Spleen (tissue), 7 donors: Measurements from ENCODE around the gene ATP9A.

Source experiments
- POLR2A ChIP-seq, 3 donors: fragments of 450-650 bp; IDR thresholded peaks; one replicate each; pipeline ENCODE4 v1.5.1; 2017; ENCODE audit warnings: antibody characterized with exemption in 3 of 3, mild to moderate bottlenecking in 1 of 3
- TF ChIP-seq, protein P1 (sequence below), 11 experiments: fragments of 200-600 bp in 7 of 11; fragments of 450-650 bp in 4 of 11; sonication (generic) in 4 of 11; IDR thresholded peaks in 8 of 11; conservative IDR thresholded peaks in 3 of 11; 1 replicate in 7 of 11; 2 replicates in 4 of 11; pipeline versions ENCODE4 v1.4.0 to v1.8.0; 2016 to 2021; ENCODE audit warnings: antibody characterized with exemption in 11 of 11, inconsistent platforms in 4 of 11, mild to moderate bottlenecking in 1 of 11
- donor health status: DM: no; HTN: no; CAD: no; lungs with moderate emphysema.
- donor health status: DM: no; HTN: no; CAD: no.
- donor health status: DM: no; HTN: no; CAD: no.

DNA sequence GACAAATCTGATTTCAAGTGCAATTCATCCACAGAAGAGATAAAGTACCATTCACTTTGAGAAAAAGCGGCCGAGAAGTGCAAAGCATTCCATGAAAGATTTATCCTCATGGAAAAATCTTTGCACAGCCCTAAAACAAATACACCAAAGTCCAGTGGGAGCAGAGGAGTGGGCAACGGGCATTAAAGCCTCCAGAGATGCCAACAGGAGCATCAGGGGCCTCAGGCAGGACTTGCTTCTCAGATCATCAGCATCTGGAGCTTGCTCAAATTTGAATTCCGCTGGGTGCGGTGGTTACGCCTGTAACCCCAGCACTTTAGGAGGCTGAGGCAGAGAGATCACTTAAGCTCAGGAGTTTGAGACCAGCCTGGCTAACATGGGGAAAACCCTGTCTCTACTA lies 115.0 kb downstream of the ATP9A start:
- TF ChIP-seq, protein P1, sequence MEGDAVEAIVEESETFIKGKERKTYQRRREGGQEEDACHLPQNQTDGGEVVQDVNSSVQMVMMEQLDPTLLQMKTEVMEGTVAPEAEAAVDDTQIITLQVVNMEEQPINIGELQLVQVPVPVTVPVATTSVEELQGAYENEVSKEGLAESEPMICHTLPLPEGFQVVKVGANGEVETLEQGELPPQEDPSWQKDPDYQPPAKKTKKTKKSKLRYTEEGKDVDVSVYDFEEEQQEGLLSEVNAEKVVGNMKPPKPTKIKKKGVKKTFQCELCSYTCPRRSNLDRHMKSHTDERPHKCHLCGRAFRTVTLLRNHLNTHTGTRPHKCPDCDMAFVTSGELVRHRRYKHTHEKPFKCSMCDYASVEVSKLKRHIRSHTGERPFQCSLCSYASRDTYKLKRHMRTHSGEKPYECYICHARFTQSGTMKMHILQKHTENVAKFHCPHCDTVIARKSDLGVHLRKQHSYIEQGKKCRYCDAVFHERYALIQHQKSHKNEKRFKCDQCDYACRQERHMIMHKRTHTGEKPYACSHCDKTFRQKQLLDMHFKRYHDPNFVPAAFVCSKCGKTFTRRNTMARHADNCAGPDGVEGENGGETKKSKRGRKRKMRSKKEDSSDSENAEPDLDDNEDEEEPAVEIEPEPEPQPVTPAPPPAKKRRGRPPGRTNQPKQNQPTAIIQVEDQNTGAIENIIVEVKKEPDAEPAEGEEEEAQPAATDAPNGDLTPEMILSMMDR (IDR thresholded peaks at IDR 0.05 in 8 of 11, conservative IDR thresholded peaks at IDR 0.05 in 3 of 11), result no peak
- no peak for TF ChIP-seq POLR2A (IDR thresholded peaks at IDR 0.05)
